ENCODE data around the gene TSHZ2.

GRCh38 chr20:53512076-53512475 lies 539.9 kb downstream of the TSHZ2 start:
- TF ChIP-seq YY1 (IDR thresholded peaks at IDR 0.05; ENCODE audit: insufficient read depth, insufficient read length) (no peak), SUZ12 (IDR thresholded peaks at IDR 0.05; ENCODE audit: extremely low read depth, insufficient read depth, insufficient read length) (no peak)

All from NT2/D1 (cell line).